ENCODE measurements around the gene PLAAT2. TPM values are rescaled to one million over a fixed set of nuclear protein-coding genes. Genes with fewer than 3 reads are reported as not detected.

The PLAAT2 gene
- total RNA-seq, 4 donors from 2014 or later = not detected

GRCh38 chr11:63599211-63600122 is 36.3 kb upstream of the PLAAT2 start:
- 89% methylated on average over 6 of the region's 7 CpGs for WGBS
- H3K36me3 ChIP-seq = peaks cover 9 to 37% (median 28%) of the 10 kb centered on the region in 4 donors
- H3K4me3 ChIP-seq = no peak overlapping the region
- no peaks in the 10 kb centered on the region for H3K27me3 ChIP-seq
- no peak overlapping the region for H3K27ac ChIP-seq (replicated peaks in 1 of 4)
- no peak for TF ChIP-seq EP300 (IDR thresholded peaks at IDR 0.05)
- TF ChIP-seq POLR2AphosphoS5 (IDR thresholded peaks at IDR 0.05) = no peak
- TF ChIP-seq POLR2A (IDR thresholded peaks at IDR 0.05; ENCODE audit: low read depth) = no peak
- intact Hi-C loops (cut with DNase I) = no loop called here
- DNase-seq (ENCODE audit: extremely low spot score) = peak; percentile 83
- peaks cover 24 to 32% (median 29%) of the 10 kb centered on the region in 4 donors for H3K4me1 ChIP-seq
- H3K9me3 ChIP-seq = no peaks in the 10 kb centered on the region

GRCh38 chr11:63598556-63598955 is 35.4 kb upstream of the PLAAT2 start:
- DNase-seq (ENCODE audit: extremely low spot score) = no peak
- H3K27me3 ChIP-seq = no peaks in the 10 kb centered on the region
- H3K9me3 ChIP-seq = no peaks in the 10 kb centered on the region
- intact Hi-C loops (cut with DNase I) = no loop called here
- H3K27ac ChIP-seq (replicated peaks in 1 of 4) = no peak overlapping the region
- peaks cover 20 to 28% (median 22%) of the 10 kb centered on the region in 4 donors for H3K4me1 ChIP-seq
- no peak for TF ChIP-seq EP300 (IDR thresholded peaks at IDR 0.05)
- no peak for TF ChIP-seq POLR2A (IDR thresholded peaks at IDR 0.05; ENCODE audit: low read depth)
- TF ChIP-seq CTCF (IDR thresholded peaks at IDR 0.05) = no peak
- no peak for TF ChIP-seq POLR2AphosphoS5 (IDR thresholded peaks at IDR 0.05)
- peaks cover 9 to 44% (median 34%) of the 10 kb centered on the region in 4 donors for H3K36me3 ChIP-seq
- WGBS = 82% methylated on average over 4 of the region's 4 CpGs
- H3K4me3 ChIP-seq = no peak overlapping the region

DNA sequence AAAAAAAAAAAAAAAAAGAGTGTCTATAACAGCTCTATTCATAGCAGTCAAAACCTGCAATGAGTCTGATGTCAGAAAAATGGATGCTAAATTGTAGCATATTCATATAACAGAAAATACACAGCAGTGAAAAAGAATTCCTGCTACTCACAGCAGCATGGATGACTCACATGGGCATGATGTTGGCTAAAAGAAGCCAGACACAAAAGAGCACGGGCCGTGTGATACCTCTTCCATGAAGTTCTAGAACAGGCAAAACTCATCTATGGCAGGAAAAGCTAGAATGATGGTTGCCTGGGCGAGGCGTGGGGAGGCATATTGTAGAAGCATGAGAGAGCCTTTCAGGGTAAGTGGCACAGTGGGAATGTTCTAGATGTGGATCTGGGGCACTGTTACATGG is 32.1 kb upstream of the PLAAT2 start:
- 75% methylated on average over 4 of the region's 4 CpGs for WGBS

GRCh38 chr11:63592975-63593395 is 29.8 kb upstream of the PLAAT2 start:
- peak; percentile 45 for DNase-seq (ENCODE audit: extremely low spot score)
- Histone ChIP-seq H3K27me3 (no peaks in the 10 kb centered on the region), H3K9me3 (no peaks in the 10 kb centered on the region), H3K36me3 (peaks cover 15 to 96% (median 78%) of the 10 kb centered on the region in 4 donors), H3K4me1 (no peaks in the 10 kb centered on the region), H3K4me3 (no peak overlapping the region), H3K27ac (replicated peaks in 1 of 4) (no peak overlapping the region)
- intact Hi-C loops (cut with DNase I) = no loop called here
- TF ChIP-seq CTCF (IDR thresholded peaks at IDR 0.05) = peak; percentile 23 to 47 (median 31)
- TF ChIP-seq POLR2A (IDR thresholded peaks at IDR 0.05; ENCODE audit: low read depth) = no peak
- 75% methylated on average over 4 of the region's 4 CpGs for WGBS

More for the DNA sequence above, 32.1 kb upstream of the PLAAT2 start:
- Histone ChIP-seq H3K9me3 (no peaks in the 10 kb centered on the region), H3K4me3 (no peak overlapping the region), H3K27ac (replicated peaks in 1 of 4) (no peak overlapping the region), H3K4me1 (peaks cover 0 to 5% (median 0%) of the 10 kb centered on the region in 4 donors), H3K36me3 (peaks cover 10 to 77% (median 61%) of the 10 kb centered on the region in 4 donors), H3K27me3 (no peaks in the 10 kb centered on the region)
- intact Hi-C loops (cut with DNase I) = no loop called here
- TF ChIP-seq CTCF (IDR thresholded peaks at IDR 0.05) = no peak
- no peak for TF ChIP-seq EP300 (IDR thresholded peaks at IDR 0.05)
- TF ChIP-seq POLR2AphosphoS5 (IDR thresholded peaks at IDR 0.05) = no peak
- no peak for TF ChIP-seq POLR2A (IDR thresholded peaks at IDR 0.05; ENCODE audit: low read depth)
- peak; percentile 3 for DNase-seq (ENCODE audit: extremely low spot score)

DNA sequence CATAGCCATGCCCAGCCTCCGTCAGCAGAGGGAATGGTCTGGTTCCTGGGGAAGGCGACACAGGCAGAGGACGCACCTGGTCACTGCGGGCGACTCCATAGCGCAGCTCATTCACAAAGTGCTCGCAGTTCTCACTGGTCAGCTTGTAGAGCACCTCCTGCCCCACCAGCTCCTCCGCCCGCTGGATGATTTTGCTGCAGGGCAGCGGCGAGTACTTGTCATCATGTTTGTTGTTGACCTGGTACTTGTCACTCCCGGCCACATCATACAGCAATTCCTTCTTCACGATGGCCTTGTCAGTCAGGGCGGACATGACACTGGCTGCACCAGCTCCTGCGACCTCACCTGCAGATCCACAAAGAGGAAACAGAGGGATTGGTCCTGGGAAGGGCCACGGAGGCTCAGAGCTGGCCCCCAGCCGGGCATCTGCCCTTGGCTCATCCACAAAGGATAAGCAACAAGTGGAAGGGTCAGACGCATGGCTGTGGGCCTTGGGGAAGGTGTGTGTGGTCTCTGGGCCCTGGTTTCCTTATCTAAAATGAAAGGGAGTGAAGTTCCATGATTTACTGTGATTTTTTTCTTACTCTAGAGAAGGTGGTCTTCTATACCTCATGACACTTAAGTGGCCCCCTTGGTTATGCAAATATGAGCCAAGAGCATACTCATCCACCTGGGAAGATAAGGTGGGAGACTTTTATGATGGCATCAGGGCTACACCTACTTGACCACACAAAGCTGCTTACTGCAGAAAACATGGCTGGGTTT is 27.0 kb upstream of the PLAAT2 start:
- peaks cover 6 to 96% (median 72%) of the 10 kb centered on the region in 4 donors for H3K36me3 ChIP-seq
- intact Hi-C loops (cut with DNase I) = no loop called here
- 93% methylated on average over 13 of the region's 18 CpGs for WGBS

More for the DNA sequence above, 27.0 kb upstream of the PLAAT2 start:
- Histone ChIP-seq H3K4me3 (no peak overlapping the region), H3K27me3 (no peaks in the 10 kb centered on the region), H3K9me3 (no peaks in the 10 kb centered on the region), H3K4me1 (peaks cover 0 to 4% (median 0%) of the 10 kb centered on the region in 4 donors), H3K27ac (replicated peaks in 1 of 4) (no peak overlapping the region)
- peak; percentile 47 for DNase-seq (ENCODE audit: extremely low spot score)
- TF ChIP-seq CTCF (IDR thresholded peaks at IDR 0.05) = no peak
- no peak for TF ChIP-seq POLR2AphosphoS5 (IDR thresholded peaks at IDR 0.05)
- no peak for TF ChIP-seq EP300 (IDR thresholded peaks at IDR 0.05)
- no peak for TF ChIP-seq POLR2A (IDR thresholded peaks at IDR 0.05; ENCODE audit: low read depth)
